Activated naive CD8-positive, alpha-beta T cell treated with anti-CD3 and anti-CD28 coated beads, Interleukin-2, amount 50 U/mL, for 24 hours (primary cell): ENCODE measurements around the gene EPB41L1.
A peak's percentile ranks its signal among the peaks of the same experiment; 100 is the strongest.

Experiments used
- ATAC-seq: fragments of 150-1000 bp; cut with Tn5 transposase; one replicate; pipeline ENCODE4 v1.10.0; 2021
- DNase-seq: peaks from one replicate; pipeline ENCODE4 v3.0.0; 2021
- H3K27ac Mint-ChIP-seq: one replicate; pipeline ENCODE4 v1.8.0; 2021; ENCODE audit warnings: mild to moderate bottlenecking, mixed read lengths
- H3K27me3 Mint-ChIP-seq: one replicate; pipeline ENCODE4 v1.8.0; 2021; ENCODE audit warnings: mixed read lengths
- H3K36me3 Mint-ChIP-seq: one replicate; pipeline ENCODE4 v1.8.0; 2021; ENCODE audit warnings: low read depth, mixed read lengths
- H3K4me1 Mint-ChIP-seq: one replicate; pipeline ENCODE4 v1.8.0; 2021; ENCODE audit warnings: mixed read lengths
- H3K4me3 Mint-ChIP-seq: one replicate; pipeline ENCODE4 v1.8.0; 2021; ENCODE audit warnings: mild to moderate bottlenecking, moderate library complexity, mixed read lengths
- H3K9me3 Mint-ChIP-seq: one replicate; pipeline ENCODE4 v1.8.0; 2021; ENCODE audit warnings: mixed read lengths

EPB41L1 gene

GRCh38 chr20:36183155-36183944 lies 28.8 kb downstream of the EPB41L1 start:
- no peaks in the 10 kb centered on the region for H3K9me3 Mint-ChIP-seq
- H3K4me3 Mint-ChIP-seq = no peak overlapping the region
- H3K4me1 Mint-ChIP-seq = no peaks in the 10 kb centered on the region
- DNase-seq (no peak), ATAC-seq (no peak)
- H3K27me3 Mint-ChIP-seq = no peaks in the 10 kb centered on the region
- H3K36me3 Mint-ChIP-seq = no peaks in the 10 kb centered on the region
- no peak overlapping the region for H3K27ac Mint-ChIP-seq

- H3K27me3 Mint-ChIP-seq = no peaks in the 10 kb centered on the region
- no peak for DNase-seq
- no peak for ATAC-seq
- no peaks in the 10 kb centered on the region for H3K36me3 Mint-ChIP-seq
- H3K9me3 Mint-ChIP-seq = no peaks in the 10 kb centered on the region
- H3K27ac Mint-ChIP-seq = no peak overlapping the region
- no peak overlapping the region for H3K4me3 Mint-ChIP-seq
- no peaks in the 10 kb centered on the region for H3K4me1 Mint-ChIP-seq
Observed at GRCh38 chr20:36184816-36185776, 30.6 kb downstream of the EPB41L1 start.

GRCh38 chr20:36193977-36194712 lies 39.6 kb downstream of the EPB41L1 start:
- no peaks in the 10 kb centered on the region for H3K9me3 Mint-ChIP-seq
- DNase-seq = no peak

GRCh38 chr20:36196676-36197075 lies 42.1 kb downstream of the EPB41L1 start:
- H3K27me3 Mint-ChIP-seq = peaks cover 2% of the 10 kb centered on the region
- H3K4me3 Mint-ChIP-seq = no peak overlapping the region
- no peak for DNase-seq
- no peaks in the 10 kb centered on the region for H3K4me1 Mint-ChIP-seq
- no peak overlapping the region for H3K27ac Mint-ChIP-seq
- no peaks in the 10 kb centered on the region for H3K36me3 Mint-ChIP-seq
- no peaks in the 10 kb centered on the region for H3K9me3 Mint-ChIP-seq
- no peak for ATAC-seq

More at GRCh38 chr20:36193977-36194712, 39.6 kb downstream of the EPB41L1 start:
- no peaks in the 10 kb centered on the region for H3K4me1 Mint-ChIP-seq
- peaks cover 2% of the 10 kb centered on the region for H3K27me3 Mint-ChIP-seq
- H3K4me3 Mint-ChIP-seq = no peak overlapping the region
- ATAC-seq = peak; percentile 20
- no peaks in the 10 kb centered on the region for H3K36me3 Mint-ChIP-seq
- no peak overlapping the region for H3K27ac Mint-ChIP-seq

GRCh38 chr20:36197271-36197670 lies 42.7 kb downstream of the EPB41L1 start:
- DNase-seq (no peak), ATAC-seq (no peak)
- Mint-ChIP-seq H3K4me3 (no peak overlapping the region), H3K27me3 (peaks cover 2% of the 10 kb centered on the region), H3K4me1 (no peaks in the 10 kb centered on the region), H3K36me3 (no peaks in the 10 kb centered on the region), H3K27ac (no peak overlapping the region), H3K9me3 (no peaks in the 10 kb centered on the region)

- Mint-ChIP-seq H3K9me3 (no peaks in the 10 kb centered on the region), H3K4me1 (peaks cover 4% of the 10 kb centered on the region), H3K4me3 (no peak overlapping the region), H3K27ac (no peak overlapping the region), H3K27me3 (peaks cover 11% of the 10 kb centered on the region), H3K36me3 (no peaks in the 10 kb centered on the region)
- ATAC-seq = peak; percentile 58
- peak; percentile 79 for DNase-seq
Observed at GRCh38 chr20:36199345-36200257, 45.1 kb downstream of the EPB41L1 start.

GRCh38 chr20:36200451-36200850 lies 45.9 kb downstream of the EPB41L1 start:
- no peak for ATAC-seq
- DNase-seq = no peak
- Mint-ChIP-seq H3K4me3 (no peak overlapping the region), H3K9me3 (no peaks in the 10 kb centered on the region), H3K27me3 (peaks cover 12% of the 10 kb centered on the region), H3K4me1 (peaks cover 4% of the 10 kb centered on the region), H3K27ac (no peak overlapping the region), H3K36me3 (no peaks in the 10 kb centered on the region)

GRCh38 chr20:36201198-36201597 lies 46.7 kb downstream of the EPB41L1 start:
- Mint-ChIP-seq H3K36me3 (no peaks in the 10 kb centered on the region), H3K4me1 (peaks cover 4% of the 10 kb centered on the region), H3K27ac (no peak overlapping the region), H3K9me3 (no peaks in the 10 kb centered on the region), H3K4me3 (no peak overlapping the region), H3K27me3 (peaks cover 10% of the 10 kb centered on the region)
- ATAC-seq (no peak), DNase-seq (no peak)

GRCh38 chr20:36202891-36203338 lies 48.4 kb downstream of the EPB41L1 start:
- Mint-ChIP-seq H3K27me3 (peaks cover 10% of the 10 kb centered on the region), H3K9me3 (no peaks in the 10 kb centered on the region), H3K27ac (no peak overlapping the region), H3K4me3 (no peak overlapping the region), H3K4me1 (peaks cover 4% of the 10 kb centered on the region), H3K36me3 (no peaks in the 10 kb centered on the region)
- ATAC-seq (peak; percentile 47), DNase-seq (peak; percentile 84)

- ATAC-seq (no peak), DNase-seq (no peak)
- Mint-ChIP-seq H3K36me3 (no peaks in the 10 kb centered on the region), H3K27me3 (peaks cover 10% of the 10 kb centered on the region), H3K4me3 (no peak overlapping the region), H3K9me3 (no peaks in the 10 kb centered on the region), H3K4me1 (peaks cover 4% of the 10 kb centered on the region), H3K27ac (no peak overlapping the region)
Observed at GRCh38 chr20:36203861-36204260, 49.3 kb downstream of the EPB41L1 start.

- Mint-ChIP-seq H3K9me3 (no peaks in the 10 kb centered on the region), H3K36me3 (no peaks in the 10 kb centered on the region), H3K27ac (no peak overlapping the region), H3K4me1 (peaks cover 4% of the 10 kb centered on the region), H3K4me3 (no peak overlapping the region), H3K27me3 (peaks cover 10% of the 10 kb centered on the region)
- ATAC-seq (no peak), DNase-seq (no peak)
Observed at GRCh38 chr20:36205026-36205425, 50.5 kb downstream of the EPB41L1 start.

- H3K4me1 Mint-ChIP-seq = peaks cover 4% of the 10 kb centered on the region
- H3K27ac Mint-ChIP-seq = no peak overlapping the region
- peaks cover 10% of the 10 kb centered on the region for H3K27me3 Mint-ChIP-seq
- no peak for ATAC-seq
- no peak for DNase-seq
- H3K36me3 Mint-ChIP-seq = no peaks in the 10 kb centered on the region
- no peaks in the 10 kb centered on the region for H3K9me3 Mint-ChIP-seq
- H3K4me3 Mint-ChIP-seq = no peak overlapping the region
Observed at GRCh38 chr20:36206068-36206467, 51.5 kb downstream of the EPB41L1 start.

- Mint-ChIP-seq H3K4me3 (no peak overlapping the region), H3K36me3 (no peaks in the 10 kb centered on the region), H3K27me3 (peaks cover 10% of the 10 kb centered on the region), H3K9me3 (no peaks in the 10 kb centered on the region), H3K27ac (no peak overlapping the region), H3K4me1 (peaks cover 4% of the 10 kb centered on the region)
- no peak for ATAC-seq
- no peak for DNase-seq
Observed at GRCh38 chr20:36206641-36207040, 52.1 kb downstream of the EPB41L1 start.
